ENCODE results near the gene ENPP3. TPM values are rescaled to one million over a fixed set of nuclear protein-coding genes. Genes with fewer than 3 reads are reported as not detected.

Gene ENPP3
- total and polyA plus RNA-seq, 9 of the 15 experiments (the other 6 are each of a cell fraction or from before 2014, with no cell fraction given): 14.0 to 32.8 (median 21.6) TPM

DNA sequence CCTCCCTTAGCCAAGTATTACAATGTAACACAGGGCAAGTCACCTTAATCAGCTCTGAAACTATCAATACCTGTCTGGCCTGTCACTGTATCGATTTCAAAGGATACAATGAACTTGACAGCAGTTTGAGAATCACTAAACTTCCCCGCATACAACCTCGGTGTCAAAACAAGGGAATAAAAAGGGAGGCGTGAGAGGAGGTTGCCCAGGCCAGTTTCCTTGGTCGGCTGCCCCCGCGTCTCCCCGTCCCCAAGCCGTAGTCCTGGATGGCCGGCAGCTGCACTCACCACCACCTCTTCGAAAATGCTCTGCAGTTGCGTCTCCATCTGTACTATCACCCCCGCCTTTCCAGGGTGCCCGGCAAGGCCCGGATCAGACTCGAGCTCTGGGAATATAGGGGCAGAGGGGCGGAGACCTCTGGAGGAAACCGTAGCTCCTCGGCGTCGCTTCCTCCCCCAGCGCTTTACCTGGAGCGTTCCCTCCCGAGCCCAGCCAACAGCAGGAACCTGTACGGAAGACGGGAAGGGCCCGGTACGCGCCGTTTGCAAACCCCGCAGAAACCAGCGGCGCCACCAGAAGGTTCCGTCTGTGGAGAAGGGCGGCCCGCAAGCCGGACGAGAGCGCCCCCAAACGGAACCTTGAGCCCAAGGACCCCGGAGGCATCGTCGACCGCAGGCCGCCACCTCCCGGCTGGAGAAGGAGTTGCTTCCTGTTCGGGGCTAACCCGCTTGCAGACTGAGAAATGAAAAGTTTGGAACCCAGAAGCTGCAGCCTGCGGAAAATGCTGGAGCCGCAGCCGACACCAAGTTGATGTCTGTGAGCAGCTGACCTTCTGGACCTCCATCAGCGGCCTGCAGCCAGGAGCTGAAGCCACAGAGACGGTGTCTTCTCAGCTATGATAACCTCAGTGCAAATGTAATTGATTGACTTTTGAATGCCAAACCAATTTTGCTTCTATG, 9.1 kb upstream of the ENPP3 start, which contains the start of gene MED23 (continued):
- TF ChIP-seq ZNF696 (CRISPR knock-in tag; conservative IDR thresholded peaks at IDR 0.05): no peak
- TF ChIP-seq PPARD (CRISPR knock-in tag; IDR thresholded peaks at IDR 0.05): no peak
- no peak for TF ChIP-seq PRMT5 (CRISPR knock-in tag; IDR thresholded peaks at IDR 0.05)
- no peak for TF ChIP-seq SRSF3 (IDR thresholded peaks at IDR 0.05; ENCODE audit: insufficient read depth, low read length)
- peak; percentile 96 for TF ChIP-seq HCFC1 (IDR thresholded peaks at IDR 0.05; ENCODE audit: low read depth, low read length)

DNA sequence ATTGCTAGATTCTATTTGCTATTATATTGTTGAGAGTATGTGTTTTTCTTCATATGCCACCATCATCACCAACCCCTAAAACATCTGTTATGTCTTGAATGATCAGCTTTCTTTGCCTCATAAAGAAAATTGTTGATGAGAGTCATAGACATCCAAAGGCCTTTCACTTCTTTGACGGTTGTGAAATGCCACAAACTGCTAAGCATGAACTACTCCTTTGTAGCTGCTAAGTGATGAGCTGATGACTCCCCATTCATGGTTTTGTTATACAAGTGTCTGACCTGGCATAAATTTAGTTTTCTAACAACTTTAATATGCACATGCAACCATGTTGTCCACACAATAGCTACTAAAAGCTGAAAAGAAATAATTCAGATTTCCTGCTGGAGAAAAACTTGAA, 8.4 kb upstream of the ENPP3 start:
- Histone ChIP-seq H3K4me1 (replicated peaks in 1 of 2; ENCODE audit: control insufficient read depth in 2 of 2, insufficient read depth in 2 of 2, low read length in 2 of 2) (peaks cover 0 to 13% of the 10 kb centered on the region in 2 experiments; a peak in 3 of 5 replicates), H3K36me3 (ENCODE audit: control insufficient read depth, insufficient read depth, low read length) (peaks cover 28% of the 10 kb centered on the region), H2AFZ (ENCODE audit: low read depth, low read length) (peak overlapping the region; percentile 98), H3K9me3 (replicated peaks; ENCODE audit: control insufficient read depth, insufficient read depth, low read depth, low read length) (no peaks in the 10 kb centered on the region), H3K4me3 (peak overlapping the region; percentile 73; the same call in 1 of the 2 replicates), H3K9ac (ENCODE audit: insufficient read depth in 1 of 2, low read depth in 2 of 2, low read length in 2 of 2) (peak overlapping the region in 1 of 2 experiments; percentile 48; a peak in 1 of 4 replicates), H3K27me3 (ENCODE audit: control insufficient read depth in 2 of 2, insufficient read depth in 2 of 2, low read length in 2 of 2) (no peaks in the 10 kb centered on the region), H3K79me2 (ENCODE audit: control insufficient read depth, insufficient read depth, low read length) (peaks cover 27% of the 10 kb centered on the region), H3K4me2 (ENCODE audit: insufficient read depth, low read length) (peak overlapping the region; percentile 73), H3K9me1 (ENCODE audit: control insufficient read depth, insufficient read depth, low read length) (no peaks in the 10 kb centered on the region), H3K27ac (ENCODE audit: extremely low read depth, low read depth, low read length) (no peak overlapping the region), H4K20me1 (replicated peaks; ENCODE audit: control insufficient read depth, insufficient read depth, low read length) (no peaks in the 10 kb centered on the region)
- in situ Hi-C loops (cut with MboI): loop anchor here (25.0 kb wide), 1 partner anchor 1184 kb away; the partner anchor contains the start of gene RPS12
- no peak for FAIRE-seq
- no peak for ATAC-seq
- intact Hi-C loops (cut with micrococcal nuclease): loop anchor here (1.0 kb wide), 1 partner anchor 109 kb away; no protein-coding TSS in a partner anchor
- 0% methylated on average over 1 of the region's 1 CpG for WGBS (ENCODE audit: insufficient coverage, low coverage, missing lambda C conversion rate)
- ChIA-PET CTCF (ENCODE audit: low intra/inter-chr PET ratio) (interaction anchor here (1.1 to 1.8 kb wide), 2 partner anchors 109 to 743 kb away, joined by 5 read pairs; no protein-coding TSS in a partner anchor), POLR2A (interaction anchor here (0.7 to 2.6 kb wide), 10 partner anchors 8 to 55 kb away, joined by 3 to 11 read pairs (median 6); partner anchors contain the start of genes ARG1 and ENPP3)
- DNase-seq (ENCODE audit: extremely low read depth in 1 of 4, low spot score in 3 of 4): no peak
- BruUV-seq (replicated peaks): no TSS peak
- TF ChIP-seq MEIS2 (IDR thresholded peaks at IDR 0.05; ENCODE audit: partially characterized antibody) (no peak), TCF7 (IDR thresholded peaks at IDR 0.05; ENCODE audit: borderline replicate concordance) (no peak), MYBL2 (IDR thresholded peaks at IDR 0.05; ENCODE audit: low read depth) (no peak), MYBL2 (CRISPR knock-in tag; IDR thresholded peaks at IDR 0.05; ENCODE audit: borderline replicate concordance) (no peak), TSC22D4 (tag; IDR thresholded peaks at IDR 0.05) (no peak), MBD2 (IDR thresholded peaks at IDR 0.05; ENCODE audit: borderline replicate concordance, low read depth) (no peak), PURB (CRISPR knock-in tag; IDR thresholded peaks at IDR 0.05; ENCODE audit: low read depth) (no peak)
- TF ChIP-seq, protein P1, sequence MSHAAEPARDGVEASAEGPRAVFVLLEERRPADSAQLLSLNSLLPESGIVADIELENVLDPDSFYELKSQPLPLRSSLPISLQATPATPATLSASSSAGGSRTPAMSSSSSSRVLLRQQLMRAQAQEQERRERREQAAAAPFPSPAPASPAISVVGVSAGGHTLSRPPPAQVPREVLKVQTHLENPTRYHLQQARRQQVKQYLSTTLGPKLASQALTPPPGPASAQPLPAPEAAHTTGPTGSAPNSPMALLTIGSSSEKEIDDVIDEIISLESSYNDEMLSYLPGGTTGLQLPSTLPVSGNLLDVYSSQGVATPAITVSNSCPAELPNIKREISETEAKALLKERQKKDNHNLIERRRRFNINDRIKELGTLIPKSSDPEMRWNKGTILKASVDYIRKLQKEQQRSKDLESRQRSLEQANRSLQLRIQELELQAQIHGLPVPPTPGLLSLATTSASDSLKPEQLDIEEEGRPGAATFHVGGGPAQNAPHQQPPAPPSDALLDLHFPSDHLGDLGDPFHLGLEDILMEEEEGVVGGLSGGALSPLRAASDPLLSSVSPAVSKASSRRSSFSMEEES (CRISPR knock-in tag; IDR thresholded peaks at IDR 0.05): no peak
- TF ChIP-seq, protein P2, sequence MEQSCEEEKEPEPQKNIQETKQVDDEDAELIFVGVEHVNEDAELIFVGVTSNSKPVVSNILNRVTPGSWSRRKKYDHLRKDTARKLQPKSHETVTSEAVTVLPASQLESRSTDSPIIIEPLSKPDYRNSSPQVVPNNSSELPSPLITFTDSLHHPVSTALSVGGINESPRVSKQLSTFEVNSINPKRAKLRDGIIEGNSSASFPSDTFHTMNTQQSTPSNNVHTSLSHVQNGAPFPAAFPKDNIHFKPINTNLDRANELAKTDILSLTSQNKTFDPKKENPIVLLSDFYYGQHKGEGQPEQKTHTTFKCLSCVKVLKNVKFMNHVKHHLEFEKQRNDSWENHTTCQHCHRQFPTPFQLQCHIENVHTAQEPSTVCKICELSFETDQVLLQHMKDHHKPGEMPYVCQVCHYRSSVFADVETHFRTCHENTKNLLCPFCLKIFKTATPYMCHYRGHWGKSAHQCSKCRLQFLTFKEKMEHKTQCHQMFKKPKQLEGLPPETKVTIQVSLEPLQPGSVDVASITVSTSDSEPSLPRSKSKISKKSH (CRISPR knock-in tag; IDR thresholded peaks at IDR 0.05): no peak
- TF ChIP-seq, protein P3, sequence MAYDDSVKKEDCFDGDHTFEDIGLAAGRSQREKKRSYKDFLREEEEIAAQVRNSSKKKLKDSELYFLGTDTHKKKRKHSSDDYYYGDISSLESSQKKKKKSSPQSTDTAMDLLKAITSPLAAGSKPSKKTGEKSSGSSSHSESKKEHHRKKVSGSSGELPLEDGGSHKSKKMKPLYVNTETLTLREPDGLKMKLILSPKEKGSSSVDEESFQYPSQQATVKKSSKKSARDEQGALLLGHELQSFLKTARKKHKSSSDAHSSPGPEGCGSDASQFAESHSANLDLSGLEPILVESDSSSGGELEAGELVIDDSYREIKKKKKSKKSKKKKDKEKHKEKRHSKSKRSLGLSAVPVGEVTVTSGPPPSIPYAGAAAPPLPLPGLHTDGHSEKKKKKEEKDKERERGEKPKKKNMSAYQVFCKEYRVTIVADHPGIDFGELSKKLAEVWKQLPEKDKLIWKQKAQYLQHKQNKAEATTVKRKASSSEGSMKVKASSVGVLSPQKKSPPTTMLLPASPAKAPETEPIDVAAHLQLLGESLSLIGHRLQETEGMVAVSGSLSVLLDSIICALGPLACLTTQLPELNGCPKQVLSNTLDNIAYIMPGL (CRISPR knock-in tag; IDR thresholded peaks at IDR 0.05): no peak
